Measurements from ENCODE around the gene FAM228B. TPM values are rescaled to one million over a fixed set of nuclear protein-coding genes. Genes with fewer than 3 reads are reported as not detected.

Gene FAM228B
- total RNA-seq, 1 experiment from 2014 or later: 16.8 TPM

- Histone ChIP-seq H3K79me2 (ENCODE audit: low read depth) (no peaks in the 10 kb centered on the region), H3F3A (ENCODE audit: insufficient read depth, low read depth) (peaks cover 35% of the 10 kb centered on the region), H4K20me1 (ENCODE audit: insufficient read depth) (no peaks in the 10 kb centered on the region), H3K27ac (peak overlapping the region; percentile 92), H3K4me1 (replicated peaks; ENCODE audit: insufficient read depth) (peaks cover 48% of the 10 kb centered on the region), H3K9me2 (ENCODE audit: insufficient read depth) (no peaks in the 10 kb centered on the region), H3K4me2 (peak overlapping the region; percentile 64), H3K4me3 (no peak overlapping the region), H2AFZ (no peak overlapping the region), H3K27me3 (ENCODE audit: insufficient read depth, low read depth) (no peaks in the 10 kb centered on the region), H3K36me3 (ENCODE audit: low read depth) (no peaks in the 10 kb centered on the region), H3K9me3 (ENCODE audit: insufficient read depth, low read depth) (peaks cover 31% of the 10 kb centered on the region)
- intact Hi-C loops (cut with micrococcal nuclease; ENCODE audit: unreplicated experiment): loop anchor here (1.0 kb wide), 1 partner anchor 34 kb away; the partner anchor contains the start of gene SF3B6
- BruUV-seq (replicated peaks): TSS peak; percentile 78
- DNase-seq: peak; percentile 10 to 51
- no peak for TF ChIP-seq EZH2 (IDR thresholded peaks at IDR 0.05; ENCODE audit: low read depth)
- no peak for TF ChIP-seq CTCF (conservative IDR thresholded peaks at IDR 0.05)
- ChIA-PET POLR2A (ENCODE audit: unreplicated experiment) (interaction anchor here (0.5 to 1.8 kb wide), 6 partner anchors 12 to 307 kb away, joined by 4 to 9 read pairs (median 6); partner anchors contain the start of genes PFN4 and TP53I3), CTCF (interaction anchor here (0.6 to 0.9 kb wide), 2 partner anchors 27 to 183 kb away, joined by 5 to 6 read pairs; partner anchors contain the start of gene TP53I3)
These were observed 12.5 kb upstream of the FAM228B start for GRCh38 chr2:24110660-24111303.

- H4K20me1 ChIP-seq (ENCODE audit: insufficient read depth): no peaks in the 10 kb centered on the region
- H3F3A ChIP-seq (ENCODE audit: insufficient read depth, low read depth): peaks cover 30% of the 10 kb centered on the region
- DNase-seq: peak; percentile 49 to 87
- intact Hi-C loops (cut with micrococcal nuclease; ENCODE audit: unreplicated experiment): loop anchor here (1.0 kb wide), 1 partner anchor 35 kb away; the partner anchor contains the start of gene SF3B6
- H3K4me1 ChIP-seq (replicated peaks; ENCODE audit: insufficient read depth): peaks cover 45% of the 10 kb centered on the region
- H3K27ac ChIP-seq: peak overlapping the region; percentile 92
- no peaks in the 10 kb centered on the region for H3K36me3 ChIP-seq (ENCODE audit: low read depth)
- H3K9me3 ChIP-seq (ENCODE audit: insufficient read depth, low read depth): peaks cover 31% of the 10 kb centered on the region
- H3K27me3 ChIP-seq (ENCODE audit: insufficient read depth, low read depth): no peaks in the 10 kb centered on the region
- CTCF ChIA-PET: interaction anchor here (0.6 to 0.9 kb wide), 3 partner anchors 27 to 184 kb away, joined by 3 to 6 read pairs (median 5); partner anchors contain the start of gene TP53I3
- H3K4me3 ChIP-seq: no peak overlapping the region
- H3K4me2 ChIP-seq: peak overlapping the region; percentile 64
- no peaks in the 10 kb centered on the region for H3K79me2 ChIP-seq (ENCODE audit: low read depth)
- no TSS peak for BruUV-seq (replicated peaks)
- POLR2A ChIA-PET (ENCODE audit: unreplicated experiment): interaction anchor here (0.5 to 1.8 kb wide), 7 partner anchors 11 to 115 kb away, joined by 4 to 60 read pairs (median 9); partner anchors contain the start of genes PFN4, SF3B6 and TP53I3
- H3K9me2 ChIP-seq (ENCODE audit: insufficient read depth): no peaks in the 10 kb centered on the region
- TF ChIP-seq EZH2 (IDR thresholded peaks at IDR 0.05; ENCODE audit: low read depth) (no peak), CTCF (conservative IDR thresholded peaks at IDR 0.05) (no peak)
- peak overlapping the region; percentile 59; the same call in 1 of the 2 replicates for H2AFZ ChIP-seq
These were observed 11.8 kb upstream of the FAM228B start for GRCh38 chr2:24111407-24111901.

- H3K36me3 ChIP-seq (ENCODE audit: low read depth): no peaks in the 10 kb centered on the region
- peaks cover 29% of the 10 kb centered on the region for H3K4me1 ChIP-seq (replicated peaks; ENCODE audit: insufficient read depth)
- no peak overlapping the region for H3K27ac ChIP-seq
- TF ChIP-seq EZH2 (IDR thresholded peaks at IDR 0.05; ENCODE audit: low read depth) (no peak), CTCF (conservative IDR thresholded peaks at IDR 0.05) (no peak)
- ChIA-PET CTCF (no interaction called here), POLR2A (ENCODE audit: unreplicated experiment) (no interaction called here)
- H3K9me3 ChIP-seq (ENCODE audit: insufficient read depth, low read depth): peaks cover 16% of the 10 kb centered on the region; the same call in 1 of the 2 replicates
- H3F3A ChIP-seq (ENCODE audit: insufficient read depth, low read depth): peaks cover 29% of the 10 kb centered on the region
- no peaks in the 10 kb centered on the region for H3K79me2 ChIP-seq (ENCODE audit: low read depth)
- no peaks in the 10 kb centered on the region for H3K27me3 ChIP-seq (ENCODE audit: insufficient read depth, low read depth)
- H2AFZ ChIP-seq: no peak overlapping the region
- no peaks in the 10 kb centered on the region for H4K20me1 ChIP-seq (ENCODE audit: insufficient read depth)
- no peak overlapping the region for H3K4me2 ChIP-seq
- no peak overlapping the region for H3K4me3 ChIP-seq
- BruUV-seq (replicated peaks): no TSS peak
- intact Hi-C loops (cut with micrococcal nuclease; ENCODE audit: unreplicated experiment): no loop called here
- peak in 1 of 2 experiments; percentile 46 for DNase-seq
- H3K9me2 ChIP-seq (ENCODE audit: insufficient read depth): no peaks in the 10 kb centered on the region
These were observed 8.2 kb upstream of the FAM228B start for GRCh38 chr2:24115057-24115456.

Data from PC-9 (cell line).